NK-92 (cell line): ENCODE data around the gene OBI1.
"Not testable (repeated sequence)": the region's sequence is repeated elsewhere in the genome, so short reads cannot be mapped to it uniquely, and the experiment has no call there.

Experiments
- DNase-seq: peaks from one replicate; lab custom pipeline; 2025; ENCODE audit not compliant: unreplicated experiment; lab: John Stamatoyannopoulos, UW

Gene OBI1

DNA sequence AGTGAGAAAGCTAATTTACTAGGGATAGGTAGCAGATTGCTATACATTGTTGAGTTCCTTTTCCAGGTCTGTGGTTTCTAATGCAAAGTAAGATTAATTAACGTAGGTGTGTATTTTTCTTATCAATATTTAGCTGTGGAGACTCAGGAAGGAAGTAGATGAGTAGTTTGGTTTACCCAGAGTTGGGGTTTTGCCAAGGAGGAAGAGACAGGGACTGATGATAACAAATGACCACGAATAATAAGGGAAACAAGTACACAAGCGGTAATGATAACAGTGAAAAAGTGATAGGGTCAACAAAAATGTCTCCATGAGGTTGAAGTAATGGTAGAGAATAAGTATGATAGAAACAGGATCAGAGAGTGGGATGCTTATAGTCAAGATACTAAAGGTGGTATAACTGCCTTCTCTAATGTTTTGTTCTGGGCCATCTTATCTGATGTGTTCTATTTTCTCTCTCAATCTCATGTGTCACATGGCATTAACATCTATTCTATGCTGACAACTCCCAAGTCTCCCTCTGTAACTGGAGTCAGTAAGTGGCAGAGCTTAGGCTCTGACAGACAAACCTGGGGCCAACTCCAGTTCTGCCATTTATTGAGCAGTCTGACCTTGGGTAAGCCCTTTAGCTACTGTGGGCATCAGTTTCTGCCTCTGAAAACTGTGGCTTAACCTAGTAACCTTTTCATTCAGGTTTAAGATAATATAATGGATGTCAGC, 8.8 kb downstream of the OBI1 start:
- no peak for DNase-seq

DNA sequence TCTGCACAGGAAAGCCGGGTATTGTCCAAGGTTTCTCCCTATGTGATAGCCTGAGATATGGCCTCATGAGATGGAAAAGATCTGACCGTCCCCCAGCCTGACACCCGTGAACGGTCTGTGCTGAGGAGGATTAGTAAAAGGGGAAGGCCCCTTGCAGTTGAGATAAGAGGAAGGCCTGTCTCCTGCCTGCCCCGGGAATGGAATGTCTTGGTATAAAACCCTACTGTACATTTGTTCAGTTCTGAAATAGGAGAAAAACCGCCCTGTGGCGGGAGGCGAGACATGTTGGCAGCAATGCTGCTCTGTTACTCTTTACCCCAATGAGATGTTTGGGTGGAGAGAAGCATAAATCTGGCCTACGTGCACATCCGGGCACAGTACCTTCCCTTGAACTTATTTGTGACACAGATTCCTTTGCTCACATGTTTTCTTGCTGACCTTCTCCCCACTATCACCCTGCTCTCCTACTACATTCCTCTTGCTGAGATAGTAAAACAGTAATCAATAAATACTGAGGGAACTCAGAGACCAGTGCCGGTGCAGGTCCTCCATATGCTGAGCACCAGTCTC, 11.8 kb downstream of the OBI1 start:
- DNase-seq: not testable (repeated sequence)

- DNase-seq: no peak
Measured at GRCh38 chr13:78638216-78638615, 20.7 kb downstream of the OBI1 start.

GRCh38 chr13:78636495-78636894, 22.5 kb downstream of the OBI1 start:
- no peak for DNase-seq

GRCh38 chr13:78632996-78633395, 26.0 kb downstream of the OBI1 start:
- no peak for DNase-seq

DNA sequence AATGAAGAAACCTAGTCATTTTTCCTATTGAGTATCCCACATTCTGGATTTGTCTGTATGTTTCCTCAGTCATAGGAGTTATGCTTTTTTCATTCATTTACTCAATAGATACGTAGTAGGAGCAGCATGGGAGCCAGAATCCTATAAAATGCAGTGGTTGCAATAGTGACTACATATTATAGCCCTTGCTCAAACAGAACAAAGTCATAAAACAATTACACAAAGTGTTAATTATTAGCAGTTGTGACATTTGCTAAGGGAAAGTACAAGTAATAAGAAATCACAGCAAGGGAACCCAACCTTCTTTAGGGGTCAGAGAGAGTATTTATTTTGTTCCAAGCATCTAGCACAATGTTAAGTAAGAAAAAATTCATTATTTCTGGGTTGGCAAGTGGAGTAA, 27.9 kb downstream of the OBI1 start:
- no peak for DNase-seq

GRCh38 chr13:78630511-78630910, 28.4 kb downstream of the OBI1 start:
- DNase-seq: no peak

DNA sequence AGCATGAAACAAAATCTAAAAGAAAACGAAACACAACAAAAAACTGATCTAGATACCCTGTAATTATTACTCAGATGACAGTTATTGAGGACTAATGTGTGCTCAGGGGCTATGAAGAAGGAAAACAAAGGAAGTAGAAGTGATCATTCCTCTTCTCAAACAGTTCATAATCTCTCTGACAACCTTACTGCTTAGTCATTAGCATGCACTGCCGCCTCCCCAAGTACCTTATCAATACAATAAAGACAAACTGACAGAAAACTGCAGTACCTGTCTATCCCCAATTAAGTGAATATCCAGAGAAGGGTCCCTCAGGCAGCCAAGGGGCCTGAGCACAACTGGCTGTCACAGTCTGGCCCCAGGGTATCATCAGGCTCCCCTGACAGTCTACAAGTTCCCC, 33.6 kb downstream of the OBI1 start:
- DNase-seq: no peak

- no peak for DNase-seq
Measured at GRCh38 chr13:78623132-78623531, 35.8 kb downstream of the OBI1 start.

DNA sequence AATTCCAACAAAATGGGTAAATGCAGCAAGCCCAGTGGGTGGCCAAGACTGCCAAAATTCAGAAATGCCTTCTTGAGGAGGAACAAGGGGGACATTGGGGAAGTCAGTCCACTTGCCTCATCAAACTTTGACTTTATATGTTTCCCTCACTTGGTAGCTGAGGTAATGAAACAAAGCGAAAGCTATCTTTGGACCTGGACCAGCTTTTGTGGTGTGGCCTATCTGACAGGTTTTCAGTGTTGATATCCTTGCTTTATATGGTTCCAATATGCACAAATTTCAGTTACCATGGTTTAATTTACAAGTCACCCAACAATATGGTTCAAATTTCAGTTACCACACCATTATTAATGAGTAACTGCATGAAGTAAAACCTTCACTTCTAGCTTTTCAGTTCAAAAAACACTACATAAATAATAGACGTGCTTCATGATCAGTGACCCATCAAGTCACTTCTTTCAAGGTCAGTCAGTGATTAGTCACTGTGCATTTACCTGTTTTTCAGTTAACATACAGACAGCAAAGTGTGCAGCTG, 38.0 kb downstream of the OBI1 start:
- DNase-seq: no peak

- DNase-seq: no peak
Measured at GRCh38 chr13:78618411-78618810, 40.5 kb downstream of the OBI1 start.

- DNase-seq: no peak
Measured at GRCh38 chr13:78611040-78611439, 47.9 kb downstream of the OBI1 start.

GRCh38 chr13:78610381-78610883, 48.5 kb downstream of the OBI1 start:
- no peak for DNase-seq

- no peak for DNase-seq
Measured at GRCh38 chr13:78609464-78610205, 49.3 kb downstream of the OBI1 start.

DNA sequence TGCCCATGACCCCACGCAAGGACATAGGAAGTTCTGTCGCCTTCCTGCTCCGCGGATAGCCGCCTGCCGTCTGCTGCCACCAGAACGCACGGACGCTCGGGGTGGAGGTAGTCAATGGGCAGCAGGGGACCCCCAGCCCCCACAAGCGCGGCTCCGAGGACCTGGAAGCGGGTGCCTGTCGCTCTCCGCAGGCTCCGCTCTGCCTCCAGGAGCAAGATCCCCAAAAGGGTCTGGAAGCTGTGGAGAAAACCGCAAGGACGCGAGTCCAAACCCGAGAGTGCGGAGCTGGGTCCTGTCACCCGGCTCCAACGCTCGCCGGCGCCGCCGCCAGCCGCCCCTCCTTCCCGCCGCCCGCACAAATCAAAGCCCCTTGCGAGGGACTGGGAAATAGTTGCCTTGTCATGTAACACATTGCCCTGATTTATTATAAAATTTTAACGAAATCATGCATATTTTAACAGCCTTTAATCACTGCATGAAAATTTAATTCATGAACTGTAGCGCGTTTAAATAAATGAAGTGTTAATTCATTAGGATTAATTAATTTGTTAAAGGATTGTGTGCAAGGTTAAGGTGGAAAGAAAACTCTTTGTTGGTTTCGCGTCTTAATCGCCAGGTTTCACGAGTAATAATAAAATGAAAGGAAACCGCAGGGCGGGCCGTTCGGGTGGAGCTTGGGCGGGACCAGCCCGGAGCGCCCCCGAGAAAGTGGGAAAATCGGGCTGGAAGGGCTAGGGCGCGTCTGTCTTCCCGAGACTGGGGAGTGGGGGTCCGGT, 50.1 kb downstream of the OBI1 start:
- DNase-seq: no peak

DNA sequence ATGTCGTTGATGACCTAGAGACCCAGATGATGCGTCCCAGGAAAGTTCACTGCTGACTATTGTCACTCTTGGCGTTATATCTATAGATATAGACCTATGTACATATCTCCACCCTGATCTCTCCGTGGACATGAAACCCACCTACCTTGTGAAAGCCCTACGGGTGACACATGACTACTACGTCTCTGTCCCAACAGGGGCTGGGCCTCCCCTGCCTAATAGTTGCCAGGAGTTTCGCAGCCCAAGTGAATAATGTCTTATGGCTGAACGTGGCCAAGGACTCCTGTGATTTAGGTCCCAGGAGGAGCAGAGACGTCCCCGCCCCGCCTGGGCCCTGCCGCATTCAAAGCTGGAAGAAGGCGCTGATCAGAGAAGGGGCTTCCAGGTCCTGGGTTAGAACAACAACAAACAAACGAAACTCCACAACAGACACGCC, 50.7 kb downstream of the OBI1 start:
- no peak for DNase-seq

- no peak for DNase-seq
Measured at GRCh38 chr13:78607409-78608251, 51.3 kb downstream of the OBI1 start.

DNA sequence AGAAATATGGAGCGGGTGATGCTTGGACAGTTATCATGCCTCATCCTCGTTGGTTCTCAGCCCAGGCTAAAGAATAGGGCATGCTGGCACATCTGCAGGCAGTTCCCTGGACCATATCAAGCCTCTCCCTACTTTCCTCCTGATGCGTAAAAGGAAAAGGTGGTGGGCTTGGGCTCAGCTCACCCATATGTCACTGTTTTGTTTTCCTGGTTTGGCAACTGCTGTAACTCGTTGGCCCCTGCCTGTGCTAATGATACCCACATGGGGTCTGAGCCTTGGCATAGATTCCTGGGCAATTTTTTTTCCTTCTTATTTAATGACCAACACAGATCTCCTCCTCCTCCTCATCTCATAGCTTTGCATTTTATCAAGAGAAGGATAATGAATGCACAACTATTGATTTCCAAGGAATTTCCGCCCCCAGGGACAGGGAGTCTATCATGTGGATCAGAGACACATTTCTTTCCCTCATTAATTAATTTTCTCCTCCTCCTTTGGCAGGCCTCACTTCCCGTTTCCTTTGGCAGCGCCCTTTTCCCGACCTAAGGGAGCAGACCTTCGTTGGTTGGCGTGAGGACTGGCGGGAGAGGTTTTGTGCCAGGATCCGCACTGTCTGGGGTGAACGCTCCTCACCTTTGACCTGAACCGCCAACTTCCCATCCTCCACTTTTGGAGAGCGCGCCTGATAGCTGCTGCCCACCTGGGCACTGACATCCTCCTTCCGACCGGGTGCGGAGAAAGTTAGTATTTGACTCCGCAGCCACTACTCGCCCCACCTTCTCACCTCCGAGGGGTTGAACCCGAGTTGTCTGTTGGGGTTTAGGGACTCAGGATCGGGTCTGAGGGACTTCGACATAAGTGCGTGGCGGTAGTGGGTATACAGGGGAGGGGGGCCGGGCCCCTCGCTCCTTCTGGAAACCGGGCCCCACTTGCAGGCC, 52.2 kb downstream of the OBI1 start:
- DNase-seq: no peak
